NCI-H1694 (cell line): ENCODE measurements around the gene PRKG1.
"Not testable (repeated sequence)": the region's sequence is repeated elsewhere in the genome, so short reads cannot be mapped to it uniquely, and the experiment has no call there.

Experiments used
- DNase-seq: peaks from one replicate; lab custom pipeline; 2025; lab: John Stamatoyannopoulos, UW

PRKG1 gene

GRCh38 chr10:52007091-52007490, 932.8 kb downstream of the PRKG1 start:
- DNase-seq, result no peak

GRCh38 chr10:52011118-52011517, 936.8 kb downstream of the PRKG1 start:
- no peak for DNase-seq

- no peak for DNase-seq
Measured at GRCh38 chr10:52019077-52019555, 944.8 kb downstream of the PRKG1 start.

- DNase-seq, result no peak
Measured at GRCh38 chr10:52019656-52020055, 945.4 kb downstream of the PRKG1 start.

- no peak for DNase-seq
Measured at GRCh38 chr10:52020173-52020572, 945.9 kb downstream of the PRKG1 start.

GRCh38 chr10:52020702-52021101, 946.4 kb downstream of the PRKG1 start:
- DNase-seq, result no peak

GRCh38 chr10:52027055-52027705, 952.9 kb downstream of the PRKG1 start:
- no peak for DNase-seq

GRCh38 chr10:52028523-52028858, 954.2 kb downstream of the PRKG1 start:
- no peak for DNase-seq

GRCh38 chr10:52029628-52030027, 955.3 kb downstream of the PRKG1 start:
- DNase-seq, result no peak

GRCh38 chr10:52030051-52030790, 955.9 kb downstream of the PRKG1 start:
- no peak for DNase-seq

- DNase-seq, result no peak
Measured at GRCh38 chr10:52030975-52031374, 956.7 kb downstream of the PRKG1 start.

- no peak for DNase-seq
Measured at GRCh38 chr10:52031771-52032170, 957.5 kb downstream of the PRKG1 start.

GRCh38 chr10:52032681-52033629, 958.7 kb downstream of the PRKG1 start:
- DNase-seq, result no peak

GRCh38 chr10:52039002-52039793, 964.9 kb downstream of the PRKG1 start:
- DNase-seq, result not testable (repeated sequence)

GRCh38 chr10:52040486-52040885, 966.2 kb downstream of the PRKG1 start:
- DNase-seq, result no peak

- DNase-seq, result no peak
Measured at GRCh38 chr10:52043811-52044210, 969.5 kb downstream of the PRKG1 start.

- DNase-seq, result no peak
Measured at GRCh38 chr10:52048051-52048450, 973.8 kb downstream of the PRKG1 start.

- no peak for DNase-seq
Measured at GRCh38 chr10:52050429-52051047, 976.3 kb downstream of the PRKG1 start.

GRCh38 chr10:52053497-52053896, 979.2 kb downstream of the PRKG1 start:
- DNase-seq, result no peak

GRCh38 chr10:52056291-52056690, 982.0 kb downstream of the PRKG1 start:
- DNase-seq, result no peak

GRCh38 chr10:52059089-52059488, 984.8 kb downstream of the PRKG1 start:
- DNase-seq, result no peak
